ENCODE results near the gene SRPK2.
"Not testable (repeated sequence)": the region's sequence is repeated elsewhere in the genome, so short reads cannot be mapped to it uniquely, and the experiment has no call there.

GRCh38 chr7:105300587-105300986 is 88.1 kb downstream of the SRPK2 start:
- not testable (repeated sequence) for TF ChIP-seq RAD21 (IDR thresholded peaks at IDR 0.05 in 1 of 2, conservative IDR thresholded peaks at IDR 0.05 in 1 of 2; ENCODE audit: low read depth in 2 of 2, low read length in 2 of 2); SRF (IDR thresholded peaks at IDR 0.05; ENCODE audit: low read depth, low read length)
